DND-41 (cell line): ENCODE data around the gene AXIN1.

ENCODE experiments used
- EZH2 ChIP-seq: IDR thresholded peaks from 3 replicates; pipeline ENCODE4 v1.6.1; 2012; ENCODE audit warnings: borderline replicate concordance, low read depth, mild to moderate bottlenecking, moderate library complexity, low read length, inconsistent platforms; ENCODE audit not compliant: severe bottlenecking
- TF ChIP-seq, protein P1 (sequence below): IDR thresholded peaks from 2 replicates; pipeline ENCODE4 v1.5.1; 2012; ENCODE audit warnings: borderline replicate concordance, low read length, moderate library complexity, mild to moderate bottlenecking; ENCODE audit not compliant: poor library complexity, severe bottlenecking; ENCODE audit errors: extremely low read depth

GRCh38 chr16:287981-288920 is 64.3 kb downstream of the AXIN1 start:
- TF ChIP-seq, protein P1, sequence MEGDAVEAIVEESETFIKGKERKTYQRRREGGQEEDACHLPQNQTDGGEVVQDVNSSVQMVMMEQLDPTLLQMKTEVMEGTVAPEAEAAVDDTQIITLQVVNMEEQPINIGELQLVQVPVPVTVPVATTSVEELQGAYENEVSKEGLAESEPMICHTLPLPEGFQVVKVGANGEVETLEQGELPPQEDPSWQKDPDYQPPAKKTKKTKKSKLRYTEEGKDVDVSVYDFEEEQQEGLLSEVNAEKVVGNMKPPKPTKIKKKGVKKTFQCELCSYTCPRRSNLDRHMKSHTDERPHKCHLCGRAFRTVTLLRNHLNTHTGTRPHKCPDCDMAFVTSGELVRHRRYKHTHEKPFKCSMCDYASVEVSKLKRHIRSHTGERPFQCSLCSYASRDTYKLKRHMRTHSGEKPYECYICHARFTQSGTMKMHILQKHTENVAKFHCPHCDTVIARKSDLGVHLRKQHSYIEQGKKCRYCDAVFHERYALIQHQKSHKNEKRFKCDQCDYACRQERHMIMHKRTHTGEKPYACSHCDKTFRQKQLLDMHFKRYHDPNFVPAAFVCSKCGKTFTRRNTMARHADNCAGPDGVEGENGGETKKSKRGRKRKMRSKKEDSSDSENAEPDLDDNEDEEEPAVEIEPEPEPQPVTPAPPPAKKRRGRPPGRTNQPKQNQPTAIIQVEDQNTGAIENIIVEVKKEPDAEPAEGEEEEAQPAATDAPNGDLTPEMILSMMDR, result no peak
- no peak for TF ChIP-seq EZH2
